ENCODE measurements around the gene SDHAF1. TPM values are rescaled to one million over a fixed set of nuclear protein-coding genes. Genes with fewer than 3 reads are reported as not detected.
"Not testable (repeated sequence)": the region's sequence is repeated elsewhere in the genome, so short reads cannot be mapped to it uniquely, and the experiment has no call there.

SDHAF1 gene
- total RNA-seq, 1 donor from 2014 or later = 20.8 TPM

- peak; percentile 100 for DNase-seq
Observed at GRCh38 chr19:36014012-36014924, 19.3 kb downstream of the SDHAF1 start, which contains the start of gene ALKBH6. Gene ALKBH6 (minus strand): TSS chr19:36014213. CDS start chr19:36013397, 816 bp downstream.

GRCh38 chr19:36019061-36019670 lies 24.2 kb downstream of the SDHAF1 start:
- DNase-seq = no peak

DNA sequence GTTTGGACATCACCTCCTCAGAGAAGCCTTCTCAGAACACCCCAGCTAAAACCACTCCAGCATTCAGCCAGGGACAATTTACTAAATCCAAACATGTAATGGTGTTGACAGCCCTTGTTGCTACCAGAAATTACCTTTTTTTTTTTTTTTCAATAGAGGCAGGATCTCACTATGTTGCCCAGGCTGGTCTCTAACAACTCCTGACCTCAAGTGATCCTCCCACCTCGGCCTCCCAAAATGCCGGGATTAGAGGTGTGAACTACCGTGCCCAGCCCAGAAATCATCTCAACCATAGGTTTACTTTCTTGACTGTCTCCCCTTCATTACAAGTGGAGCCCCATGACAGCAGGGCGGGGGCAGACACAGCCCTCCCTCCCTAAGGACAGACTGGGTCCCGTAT lies 28.4 kb downstream of the SDHAF1 start:
- no peak for DNase-seq

GRCh38 chr19:36025541-36025940 lies 30.6 kb downstream of the SDHAF1 start:
- no peak for DNase-seq

GRCh38 chr19:36026091-36026876 lies 31.3 kb downstream of the SDHAF1 start:
- DNase-seq = no peak

DNA sequence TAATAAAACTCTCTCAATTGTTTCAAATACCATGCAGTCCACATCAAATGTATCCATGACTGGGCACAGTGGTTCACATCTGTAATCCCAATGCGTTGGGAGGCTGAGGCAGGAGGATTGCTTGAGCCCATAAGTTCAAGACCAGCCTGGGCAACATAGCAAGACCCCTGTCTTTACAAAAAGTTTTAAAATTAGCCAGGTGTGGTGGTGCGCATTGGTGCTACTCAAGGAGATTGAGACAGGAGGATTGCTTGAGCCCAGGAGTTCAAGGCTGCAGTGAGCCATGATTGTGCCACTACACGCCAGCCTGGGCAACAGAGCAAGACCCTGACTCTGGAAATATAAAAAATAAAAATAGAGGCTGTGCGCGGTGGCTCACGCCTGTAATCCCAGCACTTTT lies 32.7 kb downstream of the SDHAF1 start:
- DNase-seq = no peak

DNA sequence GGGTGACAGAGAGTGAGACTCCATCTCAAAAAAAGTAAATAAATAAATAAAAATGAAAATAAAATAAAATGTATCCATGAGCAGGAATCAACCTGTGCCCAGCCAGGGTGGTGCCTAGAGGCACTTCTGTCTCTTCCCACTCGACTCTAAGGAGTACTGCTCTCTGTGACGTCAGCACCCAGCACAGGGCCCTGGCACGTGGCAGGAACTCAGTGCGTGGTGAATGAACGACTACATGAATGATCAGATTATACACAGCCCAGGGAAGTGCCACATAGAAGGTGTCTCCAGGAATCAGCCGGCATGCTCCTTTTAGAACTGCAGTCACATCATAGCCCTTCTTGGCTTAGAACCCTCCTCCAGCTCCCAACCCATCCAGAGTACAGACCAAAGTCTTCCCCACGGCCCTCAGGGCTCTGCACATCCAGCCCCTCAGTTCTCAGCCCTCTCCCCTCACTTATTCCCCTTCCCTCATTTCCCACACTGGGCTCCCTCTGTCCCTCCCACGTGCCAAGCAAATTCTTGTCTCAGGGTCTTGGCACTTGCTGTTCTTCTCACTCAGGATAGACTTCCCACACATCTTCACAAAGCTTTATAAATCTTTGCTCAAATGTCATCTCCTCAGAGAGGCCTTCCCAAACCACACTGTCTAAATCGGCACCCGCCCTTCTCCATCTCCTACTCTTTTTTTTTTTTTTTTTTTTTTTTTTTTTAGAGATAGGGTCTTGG lies 33.5 kb downstream of the SDHAF1 start:
- DNase-seq = no peak

DNA sequence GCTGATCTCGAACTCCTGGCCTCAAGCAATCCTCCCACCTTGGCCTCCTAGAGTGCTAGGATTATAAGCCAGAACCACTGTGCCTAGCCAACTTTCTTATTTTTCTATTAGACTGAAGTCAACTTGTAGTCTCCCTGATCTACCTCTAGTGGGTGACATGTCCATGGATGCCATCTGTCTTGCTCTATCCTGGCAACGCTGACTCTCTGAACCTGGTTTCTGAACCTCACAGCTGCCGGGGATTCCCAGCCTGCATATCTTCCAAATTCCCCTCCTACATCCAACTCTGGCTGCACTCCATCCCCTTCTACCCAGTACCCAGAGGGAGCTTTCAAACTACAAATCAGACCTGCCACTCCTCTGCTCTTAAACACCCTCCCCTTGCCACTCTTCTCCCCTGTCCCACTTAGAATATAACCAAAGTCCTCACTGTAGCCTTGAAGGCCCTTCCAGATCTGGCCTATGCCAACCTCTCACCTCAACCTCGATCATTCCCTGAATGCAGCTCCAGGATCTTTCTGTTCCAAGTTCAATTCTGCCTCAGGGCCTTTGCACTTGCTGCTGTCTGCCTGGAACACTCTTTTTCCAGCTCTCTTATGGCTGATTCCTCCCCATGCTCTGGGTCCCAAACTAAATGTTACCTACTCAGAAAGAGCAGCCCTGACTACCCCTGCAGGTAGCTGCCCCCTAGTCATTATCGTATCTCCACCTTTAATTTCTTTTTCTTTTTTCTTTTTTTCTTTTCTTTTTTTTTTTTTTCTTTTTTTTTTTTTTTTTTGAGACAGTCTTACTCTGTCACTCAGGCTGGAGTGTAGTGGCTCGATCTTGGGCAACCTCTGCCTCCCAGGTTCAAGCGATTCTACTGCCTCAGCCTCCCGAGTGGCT lies 35.5 kb downstream of the SDHAF1 start:
- peak; percentile 61 for DNase-seq

DNA sequence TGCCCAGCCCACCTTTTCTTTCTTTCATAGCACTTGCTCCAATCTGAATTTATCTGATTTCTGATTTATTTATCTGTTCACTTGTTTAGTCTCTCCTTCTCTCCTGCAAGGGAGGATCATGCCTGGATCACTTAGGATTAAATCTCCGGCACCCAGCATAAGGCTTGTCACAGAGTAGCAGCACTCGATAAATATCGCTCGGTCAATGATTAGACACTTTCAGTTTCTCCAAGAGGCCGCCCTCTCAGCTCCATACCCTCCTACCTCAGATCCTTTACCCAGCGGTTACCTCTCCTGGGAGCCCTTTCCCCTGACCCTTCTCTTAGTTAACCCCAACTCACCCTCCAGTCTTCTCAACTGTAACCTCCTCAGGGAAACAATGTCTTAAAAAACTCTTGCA lies 36.3 kb downstream of the SDHAF1 start:
- DNase-seq = no peak

DNA sequence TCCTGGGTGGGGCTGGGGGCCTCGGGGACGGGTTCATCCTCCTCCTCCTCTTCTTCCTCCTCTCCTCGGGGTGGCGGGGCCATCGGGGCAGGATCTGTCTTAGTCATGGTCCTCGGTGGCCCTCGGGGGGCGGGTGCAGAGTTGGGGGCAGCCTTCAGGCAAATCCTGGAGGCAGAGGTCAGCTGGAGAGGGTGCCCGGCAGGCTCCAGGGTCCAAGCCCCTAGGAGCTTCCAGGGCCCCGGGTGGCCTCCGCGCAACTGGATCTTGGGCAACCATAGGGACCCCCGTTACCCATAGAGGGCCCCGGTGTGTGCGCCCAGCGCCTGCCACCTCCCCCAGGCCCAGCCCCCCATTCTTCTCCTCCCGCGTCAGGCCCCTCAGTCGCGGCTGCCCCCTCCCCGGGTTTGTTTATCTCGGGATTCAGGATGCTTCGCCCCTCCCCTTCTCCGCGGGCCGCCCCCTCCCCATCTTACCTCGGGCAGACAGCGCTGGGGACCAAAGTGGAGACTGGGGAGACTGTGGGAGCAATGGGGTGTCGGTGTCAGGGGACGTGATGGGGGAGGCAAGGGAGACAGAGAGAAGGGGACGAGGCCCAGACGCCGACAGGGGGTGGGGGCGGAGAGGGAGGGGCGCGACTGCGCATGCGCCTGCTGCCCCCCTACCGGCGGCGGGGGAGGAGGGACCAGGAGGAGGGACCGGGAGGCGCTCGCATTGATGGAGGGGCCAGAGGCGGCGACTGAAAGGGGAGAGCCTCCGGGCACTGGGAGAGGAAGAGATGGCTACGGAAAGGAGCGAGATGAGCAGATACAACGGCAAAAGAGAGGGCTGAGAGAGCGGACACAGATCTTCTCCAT lies 37.5 kb downstream of the SDHAF1 start, which contains the start of gene CLIP3:
CLIP3 (minus strand) TSS at position 623 of the 854 bp plus-strand sequence; CDS start at position 107, 516 bp downstream.
- DNase-seq = peak; percentile 86

- DNase-seq = no peak
Observed at GRCh38 chr19:36040495-36040894, 45.5 kb downstream of the SDHAF1 start.

DNA sequence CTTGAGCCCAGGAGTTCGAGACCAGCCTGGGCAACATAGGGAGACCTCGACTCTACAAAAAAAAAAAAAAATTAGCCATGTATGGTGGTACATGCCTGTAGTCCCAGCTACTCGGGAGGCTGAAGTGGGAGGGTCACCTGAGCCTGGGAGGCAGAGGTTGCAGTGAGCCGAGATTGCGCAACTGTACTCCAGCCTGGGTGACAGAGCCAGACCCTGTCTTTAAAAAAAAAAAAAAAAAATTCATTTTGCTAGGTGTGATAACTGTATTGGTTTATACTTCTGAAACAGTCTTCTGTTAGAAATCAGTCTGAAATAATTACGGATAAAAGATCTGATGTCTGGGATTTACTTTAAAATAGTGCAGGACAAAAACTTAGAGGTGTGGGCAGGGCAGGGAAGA lies 46.1 kb downstream of the SDHAF1 start:
- DNase-seq = not testable (repeated sequence)

- no peak for DNase-seq
Observed at GRCh38 chr19:36041831-36042230, 46.8 kb downstream of the SDHAF1 start.

GRCh38 chr19:36043952-36044351 lies 49.0 kb downstream of the SDHAF1 start:
- DNase-seq = no peak

Small RNA genes within 50 kb of the gene (small RNA-seq; reads per million reads assigned to genes)
- gene AF038458.1 (ENCODE audit: low replicate concordance) = not detected

Other genes with a start within 250 kb of the SDHAF1 start
- 11.3 TPM for gene U2AF1L4, start 249.8 kb upstream of the SDHAF1 start, total RNA-seq
- 4.2 TPM for gene PSENEN, start 249.5 kb upstream of the SDHAF1 start, total RNA-seq
- 6.7 TPM for gene LIN37, start 246.6 kb upstream of the SDHAF1 start, total RNA-seq
- 152 TPM for gene HSPB6, start 238.2 kb upstream of the SDHAF1 start, total RNA-seq
- gene PROSER3, start 237.0 kb upstream of the SDHAF1 start, total RNA-seq = 4.4 TPM
- 26.3 TPM for gene ARHGAP33, start 219.6 kb upstream of the SDHAF1 start, total RNA-seq
- not detected for gene PRODH2, start 182.3 kb upstream of the SDHAF1 start, total RNA-seq
- gene NPHS1, start 142.7 kb upstream of the SDHAF1 start, total RNA-seq = not detected
- 0.51 TPM for gene KIRREL2, start 138.3 kb upstream of the SDHAF1 start, total RNA-seq
- 6.3 TPM for gene APLP1, start 126.6 kb upstream of the SDHAF1 start, total RNA-seq
- 2.5 TPM for gene NFKBID, start 94.6 kb upstream of the SDHAF1 start, total RNA-seq
- gene HCST, start 92.7 kb upstream of the SDHAF1 start, total RNA-seq = not detected
- gene TYROBP, start 86.9 kb upstream of the SDHAF1 start, total RNA-seq = 3.6 TPM
- gene LRFN3, start 58.8 kb upstream of the SDHAF1 start, total RNA-seq = 3.0 TPM
- 1.9 TPM for gene SYNE4, start 13.6 kb downstream of the SDHAF1 start, total RNA-seq
- 10.1 TPM for gene ALKBH6, start 19.0 kb downstream of the SDHAF1 start, total RNA-seq
- gene CLIP3, start 37.7 kb downstream of the SDHAF1 start, total RNA-seq = 5.7 TPM
- gene THAP8, start 59.1 kb downstream of the SDHAF1 start, total RNA-seq = 6.7 TPM
- gene WDR62, start 59.7 kb downstream of the SDHAF1 start, total RNA-seq = 4.3 TPM
- not detected for gene OVOL3, start 116.0 kb downstream of the SDHAF1 start, total RNA-seq
- gene POLR2I, start 119.7 kb downstream of the SDHAF1 start, total RNA-seq = 35.9 TPM
- gene TBCB, start 120.3 kb downstream of the SDHAF1 start, total RNA-seq = 139 TPM
- 217 TPM for gene CAPNS1, start 144.9 kb downstream of the SDHAF1 start, total RNA-seq
- gene COX7A1, start 157.3 kb downstream of the SDHAF1 start, total RNA-seq = 39.5 TPM
- 11.8 TPM for gene ZNF565, start 219.5 kb downstream of the SDHAF1 start, total RNA-seq
- 148 TPM for gene ZNF146, start 219.9 kb downstream of the SDHAF1 start, total RNA-seq